Coronary artery (tissue), 2 donors: ENCODE results near the gene SVOPL.

Experiments
- DNase-seq: peaks from one replicate; pipeline ENCODE4 v3.0.0-alpha.2; 2017; ENCODE audit warnings: low spot score
- H3K27ac ChIP-seq, 2 donors: fragments of 200-600 bp; sonication (generic); one replicate each; pipeline ENCODE4 v1.5.1; 2016 to 2019
- H3K4me3 ChIP-seq: fragments of 200-600 bp; sonication (generic); 2 replicates; pipeline ENCODE4 v1.5.1; 2016; ENCODE audit warnings: mild to moderate bottlenecking, moderate library complexity
- TF ChIP-seq, protein P1 (sequence below): fragments of 200-600 bp; sonication (generic); IDR thresholded peaks from one replicate; pipeline ENCODE4 v1.5.1; 2019; ENCODE audit warnings: antibody characterized with exemption

Gene SVOPL

DNA sequence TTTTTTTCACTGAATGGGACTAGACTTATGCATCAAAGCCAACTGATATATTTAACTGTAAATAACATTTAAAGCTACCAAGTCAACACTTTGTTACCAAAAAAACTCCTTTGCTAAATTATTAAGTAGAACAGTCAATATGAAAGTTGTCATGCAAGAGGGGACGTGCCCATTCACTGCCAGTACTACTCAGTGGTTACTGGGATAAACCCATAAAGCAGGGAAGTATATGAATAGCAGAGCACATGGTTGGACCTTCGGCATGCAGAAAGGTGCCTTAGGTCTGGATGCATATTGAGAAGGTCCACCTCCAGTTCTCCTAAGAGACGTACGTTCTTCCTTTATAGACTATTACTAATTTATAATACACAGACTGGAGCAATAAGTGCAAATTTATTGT lies 120.1 kb downstream of the SVOPL start:
- TF ChIP-seq, protein P1, sequence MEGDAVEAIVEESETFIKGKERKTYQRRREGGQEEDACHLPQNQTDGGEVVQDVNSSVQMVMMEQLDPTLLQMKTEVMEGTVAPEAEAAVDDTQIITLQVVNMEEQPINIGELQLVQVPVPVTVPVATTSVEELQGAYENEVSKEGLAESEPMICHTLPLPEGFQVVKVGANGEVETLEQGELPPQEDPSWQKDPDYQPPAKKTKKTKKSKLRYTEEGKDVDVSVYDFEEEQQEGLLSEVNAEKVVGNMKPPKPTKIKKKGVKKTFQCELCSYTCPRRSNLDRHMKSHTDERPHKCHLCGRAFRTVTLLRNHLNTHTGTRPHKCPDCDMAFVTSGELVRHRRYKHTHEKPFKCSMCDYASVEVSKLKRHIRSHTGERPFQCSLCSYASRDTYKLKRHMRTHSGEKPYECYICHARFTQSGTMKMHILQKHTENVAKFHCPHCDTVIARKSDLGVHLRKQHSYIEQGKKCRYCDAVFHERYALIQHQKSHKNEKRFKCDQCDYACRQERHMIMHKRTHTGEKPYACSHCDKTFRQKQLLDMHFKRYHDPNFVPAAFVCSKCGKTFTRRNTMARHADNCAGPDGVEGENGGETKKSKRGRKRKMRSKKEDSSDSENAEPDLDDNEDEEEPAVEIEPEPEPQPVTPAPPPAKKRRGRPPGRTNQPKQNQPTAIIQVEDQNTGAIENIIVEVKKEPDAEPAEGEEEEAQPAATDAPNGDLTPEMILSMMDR, result no peak
- Histone ChIP-seq H3K27ac (no peak overlapping the region), H3K4me3 (no peak overlapping the region)
- no peak for DNase-seq

DNA sequence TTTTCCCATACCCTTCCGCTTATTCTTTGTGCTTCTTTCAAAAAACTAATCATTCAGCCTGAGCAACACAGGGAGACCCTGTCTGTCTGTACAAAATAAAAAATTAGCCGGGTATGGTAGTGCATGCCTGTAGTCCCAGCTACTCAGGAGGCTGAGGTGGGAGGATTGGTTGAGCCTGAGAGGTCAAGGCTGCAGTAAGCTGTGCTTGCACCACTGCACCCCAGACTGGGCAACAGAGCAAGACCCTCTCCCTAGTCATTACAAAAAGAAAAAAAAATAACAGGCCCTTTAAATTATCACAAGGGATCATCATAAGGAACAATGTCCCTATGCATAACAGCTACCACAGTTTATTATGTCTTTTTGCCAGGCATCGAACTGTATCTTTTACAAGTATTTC lies 121.5 kb downstream of the SVOPL start:
- no peak overlapping the region for H3K27ac ChIP-seq
- TF ChIP-seq, protein P1, result no peak
- no peak for DNase-seq
- no peak overlapping the region for H3K4me3 ChIP-seq

DNA sequence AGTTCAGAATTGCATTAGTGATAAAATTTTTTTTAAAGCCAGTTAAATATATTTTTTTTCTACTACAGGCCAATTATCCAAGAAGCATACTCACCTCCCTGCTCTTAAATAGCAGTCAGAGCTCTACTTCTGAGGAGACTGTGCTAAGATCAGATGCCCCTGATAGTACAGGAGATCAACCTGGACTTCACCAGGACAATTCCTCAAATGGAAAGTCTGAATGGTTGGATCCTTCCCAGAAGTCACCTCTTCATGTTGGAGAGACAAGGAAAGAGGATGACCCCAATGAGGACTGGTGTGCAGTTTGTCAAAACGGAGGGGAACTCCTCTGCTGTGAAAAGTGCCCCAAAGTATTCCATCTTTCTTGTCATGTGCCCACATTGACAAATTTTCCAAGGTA lies 122.0 kb downstream of the SVOPL start:
- Histone ChIP-seq H3K4me3 (no peak overlapping the region), H3K27ac (no peak overlapping the region)
- TF ChIP-seq, protein P1, result no peak
- DNase-seq, result no peak

DNA sequence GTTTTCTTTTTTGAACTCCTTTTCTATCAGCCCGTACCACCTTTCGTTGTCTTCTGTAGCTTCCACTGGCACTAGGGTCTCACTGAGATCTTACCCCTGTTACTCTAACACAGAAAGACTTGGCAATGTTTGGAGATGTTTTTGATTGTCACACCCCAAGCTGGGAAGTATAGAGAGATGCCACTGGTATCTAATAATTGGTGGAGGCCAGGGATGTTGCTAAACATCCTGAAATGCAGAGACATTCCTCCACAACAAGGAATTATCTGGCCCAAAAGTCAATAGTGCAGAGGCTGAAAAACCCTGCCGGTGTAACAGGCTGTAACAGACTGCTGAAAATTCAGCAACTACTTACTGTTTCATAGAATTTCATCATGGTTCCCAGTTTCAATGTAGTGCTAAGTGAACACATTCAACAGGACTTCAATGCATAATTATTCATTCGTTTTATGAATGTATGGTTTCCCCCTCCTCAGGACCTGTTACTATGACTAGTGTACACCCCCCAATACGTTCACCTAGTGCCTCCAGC lies 125.2 kb downstream of the SVOPL start:
- no peak overlapping the region for H3K4me3 ChIP-seq
- H3K27ac ChIP-seq, result no peak overlapping the region
- TF ChIP-seq, protein P1, result no peak
- no peak for DNase-seq

DNA sequence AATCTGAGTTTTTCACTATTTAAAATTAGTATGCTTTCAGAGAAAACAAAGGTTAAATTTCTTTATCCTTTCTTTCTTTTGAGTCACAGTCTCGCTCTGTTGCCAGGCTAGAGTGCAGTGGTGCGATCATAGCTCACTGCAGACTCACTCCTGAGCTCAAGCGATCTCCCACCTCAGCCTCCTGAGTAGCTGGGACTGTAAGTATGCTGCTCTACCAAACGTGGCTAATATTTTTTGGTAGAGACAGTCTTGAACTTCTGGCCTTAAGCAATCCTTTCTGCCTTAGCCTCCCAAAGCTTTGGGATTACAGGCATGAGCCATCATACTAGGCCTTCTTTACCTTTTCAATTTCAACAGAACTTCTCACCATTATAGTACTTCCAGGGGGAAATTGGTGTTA lies 127.4 kb downstream of the SVOPL start:
- TF ChIP-seq, protein P1, result no peak
- DNase-seq, result no peak
- no peak overlapping the region for H3K27ac ChIP-seq
- no peak overlapping the region for H3K4me3 ChIP-seq

DNA sequence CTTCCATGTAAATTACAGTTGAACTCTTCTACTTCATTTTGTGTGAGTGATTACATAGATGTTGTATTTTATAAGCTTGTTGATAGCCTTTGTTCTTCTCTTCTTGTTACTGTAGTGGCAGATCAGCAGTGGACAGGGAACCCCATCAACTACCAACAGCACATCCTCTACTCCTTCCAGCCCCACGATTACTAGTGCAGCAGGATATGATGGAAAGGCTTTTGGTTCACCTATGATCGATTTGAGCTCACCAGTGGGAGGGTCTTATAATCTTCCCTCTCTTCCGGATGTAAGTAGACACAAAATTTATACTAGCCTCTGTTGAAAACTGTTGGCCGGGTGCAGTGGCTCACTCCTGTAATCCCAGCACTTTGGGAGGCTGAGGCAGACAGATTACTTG lies 130.4 kb downstream of the SVOPL start:
- Histone ChIP-seq H3K27ac (no peak overlapping the region), H3K4me3 (no peak overlapping the region)
- TF ChIP-seq, protein P1, result no peak
- no peak for DNase-seq

DNA sequence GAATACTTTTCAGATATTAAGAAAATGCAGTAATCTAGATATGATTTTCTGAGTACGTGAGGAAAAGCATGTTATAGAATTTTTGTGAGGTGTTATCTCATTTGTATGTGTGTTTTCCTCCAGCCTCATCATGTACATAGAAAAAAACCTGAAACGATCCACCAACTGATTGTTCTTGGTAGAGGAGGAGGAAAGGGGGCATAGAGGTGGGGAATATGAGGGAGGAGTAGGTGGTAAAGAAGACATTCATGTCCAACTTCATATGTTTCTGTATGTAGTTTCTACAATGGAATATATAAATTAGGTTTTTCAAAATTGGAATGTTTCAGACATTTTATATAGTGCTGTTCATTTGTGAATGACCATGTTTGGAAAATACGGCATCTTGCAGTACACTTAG lies 131.7 kb downstream of the SVOPL start:
- no peak for DNase-seq
- Histone ChIP-seq H3K27ac (no peak overlapping the region), H3K4me3 (no peak overlapping the region)
- TF ChIP-seq, protein P1, result no peak
